Stimulated activated CD8-positive, alpha-beta memory T cell treated with anti-CD3 and anti-CD28 coated beads, Interleukin-12 subunit alpha, Interleukin-12 subunit beta, amount 100 ng/mL, for 4 hours (primary cell): ENCODE data around the gene CCNF.

Experiments used
- DNase-seq: peaks from one replicate; pipeline ENCODE4 v3.0.0-alpha.2; 2020; ENCODE audit warnings: low read depth

The CCNF gene

GRCh38 chr16:2485811-2486507, 56.7 kb downstream of the CCNF start:
- DNase-seq = no peak

- peak; percentile 70 for DNase-seq
Observed at GRCh38 chr16:2486645-2487516, 57.6 kb downstream of the CCNF start.

GRCh38 chr16:2487517-2487842, 58.2 kb downstream of the CCNF start:
- no peak for DNase-seq

- no peak for DNase-seq
Observed at GRCh38 chr16:2487903-2488531, 58.8 kb downstream of the CCNF start.

GRCh38 chr16:2489581-2489980, 60.3 kb downstream of the CCNF start:
- DNase-seq = no peak

- DNase-seq = no peak
Observed at GRCh38 chr16:2490190-2491105, 61.2 kb downstream of the CCNF start.

- no peak for DNase-seq
Observed at GRCh38 chr16:2492292-2492691, 63.0 kb downstream of the CCNF start.

GRCh38 chr16:2493605-2494004, 64.4 kb downstream of the CCNF start:
- DNase-seq = no peak

- no peak for DNase-seq
Observed at GRCh38 chr16:2494616-2495015, 65.4 kb downstream of the CCNF start.

- DNase-seq = no peak
Observed at GRCh38 chr16:2495041-2495440, 65.8 kb downstream of the CCNF start.

- DNase-seq = no peak
Observed at GRCh38 chr16:2496223-2497115, 67.2 kb downstream of the CCNF start.

- no peak for DNase-seq
Observed at GRCh38 chr16:2497116-2497630, 67.9 kb downstream of the CCNF start.

- DNase-seq = no peak
Observed at GRCh38 chr16:2497695-2498484, 68.6 kb downstream of the CCNF start.

- DNase-seq = no peak
Observed at GRCh38 chr16:2498531-2499253, 69.4 kb downstream of the CCNF start.

- DNase-seq = no peak
Observed at GRCh38 chr16:2499454-2499853, 70.2 kb downstream of the CCNF start.

- DNase-seq = no peak
Observed at GRCh38 chr16:2499890-2500429, 70.7 kb downstream of the CCNF start.

- no peak for DNase-seq
Observed at GRCh38 chr16:2500430-2500917, 71.2 kb downstream of the CCNF start.

- DNase-seq = peak; percentile 67
Observed at GRCh38 chr16:2500918-2501750, 71.9 kb downstream of the CCNF start.
